Tibial artery (tissue), 4 donors: ENCODE measurements around the gene TDRD10.
A peak's percentile ranks its signal among the peaks of the same experiment; 100 is the strongest.

ENCODE experiments used
- DNase-seq, 2 donors: peaks; one replicate each; pipeline ENCODE4 v3.0.0-alpha.2; 2019
- H3K27ac ChIP-seq, 2 donors: fragments of 200-600 bp; sonication (generic) in 1 of 2; 1 replicate in 1 of 2; 2 replicates in 1 of 2; pipeline ENCODE4 v1.5.1; 2018 to 2019; ENCODE audit warnings: mild to moderate bottlenecking in 1 of 2
- H3K27me3 ChIP-seq, 2 donors: fragments of 200-600 bp; sonication (generic) in 1 of 2; one replicate each; pipeline versions ENCODE4 v1.5.1 to v1.6.0; 2016 to 2019
- H3K36me3 ChIP-seq, 3 donors: fragments of 200-600 bp; sonication (generic) in 2 of 3; one replicate each; pipeline ENCODE4 v1.5.1; 2016 to 2019; ENCODE audit warnings: mild to moderate bottlenecking in 2 of 3
- H3K4me1 ChIP-seq, 4 donors: fragments of 200-600 bp; sonication (generic) in 2 of 4; 1 replicate in 3 of 4; 2 replicates in 1 of 4; pipeline ENCODE4 v1.5.1; 2016 to 2019
- H3K4me3 ChIP-seq, 2 donors: fragments of 200-600 bp; sonication (generic) in 1 of 2; 1 replicate in 1 of 2; 2 replicates in 1 of 2; pipeline ENCODE4 v1.5.1; 2018 to 2019; ENCODE audit warnings: mild to moderate bottlenecking in 2 of 2
- H3K9me3 ChIP-seq, 3 donors: fragments of 200-600 bp; sonication (generic) in 1 of 3; one replicate each; pipeline ENCODE4 v1.5.1; 2016 to 2019
- CTCF ChIP-seq, 2 experiments: fragments of 200-600 bp in 1 of 2; fragments of 450-650 bp in 1 of 2; IDR thresholded peaks; one replicate each; pipeline ENCODE4 v1.5.1; 2017 to 2019; ENCODE audit warnings: antibody characterized with exemption in 2 of 2, mild to moderate bottlenecking in 1 of 2, moderate library complexity in 1 of 2
- intact Hi-C: fragments of 100-400 bp; cut with DNase I; formaldehyde crosslinking; loops from one replicate; pipeline ENCODE4 v1.15.0; 2023; ENCODE audit warnings: low total_unique reads

Gene TDRD10

GRCh38 chr1:154496383-154496782 is 5.6 kb upstream of the TDRD10 start:
- intact Hi-C loops, result loop anchor here (10.0 kb wide), 1 partner anchor 388 kb away; no protein-coding TSS in a partner anchor
- no peak for TF ChIP-seq CTCF (IDR thresholded peaks at IDR 0.05)
- Histone ChIP-seq H3K36me3 (no peaks in the 10 kb centered on the region), H3K27me3 (peaks cover 0 to 69% of the 10 kb centered on the region in 2 donors), H3K9me3 (no peaks in the 10 kb centered on the region), H3K4me3 (no peak overlapping the region), H3K27ac (no peak overlapping the region), H3K4me1 (peaks cover 0 to 4% (median 3%) of the 10 kb centered on the region in 4 donors)
- DNase-seq, result no peak

- Histone ChIP-seq H3K27me3 (peaks cover 0 to 76% of the 10 kb centered on the region in 2 donors), H3K36me3 (no peaks in the 10 kb centered on the region), H3K27ac (no peak overlapping the region), H3K4me1 (peaks cover 0 to 12% (median 9%) of the 10 kb centered on the region in 4 donors), H3K9me3 (no peaks in the 10 kb centered on the region), H3K4me3 (no peak overlapping the region)
- DNase-seq, result peak in 1 of 2 donors; percentile 35
- no peak for TF ChIP-seq CTCF (IDR thresholded peaks at IDR 0.05)
- intact Hi-C loops, result loop anchor here (10.0 kb wide), 1 partner anchor 388 kb away; no protein-coding TSS in a partner anchor
Measured at GRCh38 chr1:154497026-154497806, 4.8 kb upstream of the TDRD10 start.

GRCh38 chr1:154499446-154499845 is 2.6 kb upstream of the TDRD10 start:
- no peaks in the 10 kb centered on the region for H3K9me3 ChIP-seq
- no peak overlapping the region for H3K27ac ChIP-seq
- intact Hi-C loops, result loop anchor here (10.0 kb wide), 1 partner anchor 385 kb away; no protein-coding TSS in a partner anchor
- H3K4me1 ChIP-seq, result peaks cover 0 to 17% (median 11%) of the 10 kb centered on the region in 4 donors
- peak overlapping the region in 1 of 2 donors; percentile 54 for H3K4me3 ChIP-seq
- H3K27me3 ChIP-seq, result peaks cover 0 to 76% of the 10 kb centered on the region in 2 donors
- no peak for DNase-seq
- no peak for TF ChIP-seq CTCF (IDR thresholded peaks at IDR 0.05)
- H3K36me3 ChIP-seq, result no peaks in the 10 kb centered on the region

- no peak for TF ChIP-seq CTCF (IDR thresholded peaks at IDR 0.05)
- H3K27ac ChIP-seq, result no peak overlapping the region
- intact Hi-C loops, result no loop called here
- DNase-seq, result no peak
- peaks cover 0 to 17% (median 11%) of the 10 kb centered on the region in 4 donors for H3K4me1 ChIP-seq
- H3K9me3 ChIP-seq, result peaks cover 0 to under 1% (median 0%) of the 10 kb centered on the region in 3 donors
- peak overlapping the region; percentile 41 to 54 for H3K4me3 ChIP-seq
- H3K36me3 ChIP-seq, result no peaks in the 10 kb centered on the region
- H3K27me3 ChIP-seq, result peaks cover 0 to 71% of the 10 kb centered on the region in 2 donors
Measured at GRCh38 chr1:154500533-154500932, 1.5 kb upstream of the TDRD10 start.

- H3K9me3 ChIP-seq, result peaks cover 0 to 7% (median 3%) of the 10 kb centered on the region in 3 donors
- intact Hi-C loops, result no loop called here
- TF ChIP-seq CTCF (IDR thresholded peaks at IDR 0.05), result no peak
- no peaks in the 10 kb centered on the region for H3K36me3 ChIP-seq
- H3K4me3 ChIP-seq, result peak overlapping the region; percentile 41 to 54
- peaks cover 0 to 17% (median 11%) of the 10 kb centered on the region in 4 donors for H3K4me1 ChIP-seq
- peak overlapping the region in 1 of 2 donors; percentile 35 for H3K27ac ChIP-seq
- DNase-seq, result peak; percentile 48 to 77
- peaks cover 0 to 67% of the 10 kb centered on the region in 2 donors for H3K27me3 ChIP-seq
Measured at GRCh38 chr1:154501423-154502065, 475 bp upstream of the TDRD10 start.
